ENCODE results near the gene VPS33B.

DNA sequence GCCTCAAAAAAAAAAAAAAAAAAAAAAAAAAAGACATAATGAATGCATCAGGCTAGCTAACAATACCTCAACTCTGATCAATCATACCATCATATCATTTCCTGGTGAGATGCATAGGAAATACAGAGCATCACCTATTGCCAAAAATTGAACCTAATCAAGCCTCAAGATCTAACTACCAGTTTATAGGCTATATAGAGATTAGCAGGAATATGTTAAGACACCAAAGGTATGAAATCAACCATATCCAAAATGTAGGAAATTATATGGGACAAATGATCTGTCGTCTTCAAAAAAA is 387 bp upstream of the VPS33B start:
- TF ChIP-seq POLR2A (IDR thresholded peaks at IDR 0.05) = no peak
- TF ChIP-seq, protein P1, sequence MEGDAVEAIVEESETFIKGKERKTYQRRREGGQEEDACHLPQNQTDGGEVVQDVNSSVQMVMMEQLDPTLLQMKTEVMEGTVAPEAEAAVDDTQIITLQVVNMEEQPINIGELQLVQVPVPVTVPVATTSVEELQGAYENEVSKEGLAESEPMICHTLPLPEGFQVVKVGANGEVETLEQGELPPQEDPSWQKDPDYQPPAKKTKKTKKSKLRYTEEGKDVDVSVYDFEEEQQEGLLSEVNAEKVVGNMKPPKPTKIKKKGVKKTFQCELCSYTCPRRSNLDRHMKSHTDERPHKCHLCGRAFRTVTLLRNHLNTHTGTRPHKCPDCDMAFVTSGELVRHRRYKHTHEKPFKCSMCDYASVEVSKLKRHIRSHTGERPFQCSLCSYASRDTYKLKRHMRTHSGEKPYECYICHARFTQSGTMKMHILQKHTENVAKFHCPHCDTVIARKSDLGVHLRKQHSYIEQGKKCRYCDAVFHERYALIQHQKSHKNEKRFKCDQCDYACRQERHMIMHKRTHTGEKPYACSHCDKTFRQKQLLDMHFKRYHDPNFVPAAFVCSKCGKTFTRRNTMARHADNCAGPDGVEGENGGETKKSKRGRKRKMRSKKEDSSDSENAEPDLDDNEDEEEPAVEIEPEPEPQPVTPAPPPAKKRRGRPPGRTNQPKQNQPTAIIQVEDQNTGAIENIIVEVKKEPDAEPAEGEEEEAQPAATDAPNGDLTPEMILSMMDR (IDR thresholded peaks at IDR 0.05) = no peak
- TF ChIP-seq POLR2AphosphoS5 (IDR thresholded peaks at IDR 0.05) = no peak
